Duodenal mucosa (tissue), 2 donors: ENCODE measurements around the gene ABCA1.

Experiments used
- H3K27ac ChIP-seq: one replicate; pipeline ENCODE4 v1.7.0; 2013; ENCODE audit warnings: low read depth, low read length
- H3K27me3 ChIP-seq, 2 donors: one replicate each; pipeline ENCODE4 v1.7.0; 2013; ENCODE audit warnings: low read length in 2 of 2, control low read depth in 1 of 2; ENCODE audit not compliant: insufficient read depth in 2 of 2, control insufficient read depth in 1 of 2
- H3K36me3 ChIP-seq, 2 donors: one replicate each; pipeline ENCODE4 v1.7.0; 2013; ENCODE audit warnings: low read length in 2 of 2, control low read depth in 1 of 2; ENCODE audit not compliant: insufficient read depth in 2 of 2, control insufficient read depth in 1 of 2
- H3K4me1 ChIP-seq, 2 donors: one replicate each; pipeline ENCODE4 v1.7.0; 2013; ENCODE audit warnings: low read length in 2 of 2, control low read depth in 1 of 2; ENCODE audit not compliant: insufficient read depth in 2 of 2, control insufficient read depth in 1 of 2
- H3K4me3 ChIP-seq, 2 donors: one replicate each; pipeline ENCODE4 v1.7.0; 2013; ENCODE audit warnings: low read length in 2 of 2, low read depth in 1 of 2
- H3K9ac ChIP-seq, 2 donors: one replicate each; pipeline ENCODE4 v1.7.0; 2013; ENCODE audit warnings: low read length in 2 of 2, low read depth in 1 of 2
- H3K9me3 ChIP-seq, 2 donors: one replicate each; pipeline ENCODE4 v1.7.0; 2013; ENCODE audit warnings: low read length in 2 of 2, control low read depth in 1 of 2; ENCODE audit not compliant: control insufficient read depth in 1 of 2

The ABCA1 gene

DNA sequence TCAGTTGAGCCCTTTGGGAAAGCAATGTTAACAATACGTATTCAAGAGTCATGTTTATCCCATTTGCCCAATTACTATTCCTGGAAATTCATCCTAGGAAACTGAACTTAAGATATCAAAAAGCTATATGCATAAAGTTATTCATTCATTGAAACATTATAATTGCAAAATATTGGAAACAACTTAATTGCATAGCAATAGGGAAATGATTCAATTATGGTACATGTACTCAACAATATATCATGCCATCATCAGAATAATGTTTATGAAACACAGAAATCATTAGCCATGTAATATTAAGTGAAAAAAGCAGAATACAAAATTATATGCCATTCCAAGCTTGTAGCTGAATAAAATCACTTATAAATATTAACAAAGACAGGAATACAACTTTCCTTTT lies 35.3 kb downstream of the ABCA1 start:
- no peaks in the 10 kb centered on the region for H3K27me3 ChIP-seq
- H3K27ac ChIP-seq, result no peak overlapping the region
- no peak overlapping the region for H3K4me3 ChIP-seq
- H3K9me3 ChIP-seq, result no peaks in the 10 kb centered on the region
- no peaks in the 10 kb centered on the region for H3K4me1 ChIP-seq
- H3K36me3 ChIP-seq, result peaks cover 0 to 7% of the 10 kb centered on the region in 2 donors
- no peak overlapping the region for H3K9ac ChIP-seq

DNA sequence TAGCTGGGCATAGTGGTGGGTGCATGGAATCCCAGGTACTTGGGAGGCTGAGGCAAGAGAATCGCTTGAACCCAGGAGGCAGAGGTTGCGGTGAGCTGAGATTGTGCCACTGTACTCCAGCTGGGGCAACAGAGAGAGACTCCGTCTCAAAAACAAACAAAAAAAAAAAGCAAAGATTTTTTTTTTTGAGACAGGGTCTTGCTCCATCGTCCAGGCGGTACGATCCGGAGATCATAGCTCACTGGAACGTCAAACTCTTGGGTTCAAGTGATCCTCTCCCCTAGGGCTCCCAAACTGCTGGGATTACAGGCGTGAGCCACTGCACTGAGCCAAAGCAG lies 37.6 kb downstream of the ABCA1 start:
- peaks cover 0 to 10% of the 10 kb centered on the region in 2 donors for H3K36me3 ChIP-seq
- H3K27me3 ChIP-seq, result no peaks in the 10 kb centered on the region
- no peaks in the 10 kb centered on the region for H3K9me3 ChIP-seq
- H3K4me1 ChIP-seq, result peaks cover 0 to 8% of the 10 kb centered on the region in 2 donors
- no peak overlapping the region for H3K9ac ChIP-seq
- no peak overlapping the region for H3K4me3 ChIP-seq
- H3K27ac ChIP-seq, result no peak overlapping the region

DNA sequence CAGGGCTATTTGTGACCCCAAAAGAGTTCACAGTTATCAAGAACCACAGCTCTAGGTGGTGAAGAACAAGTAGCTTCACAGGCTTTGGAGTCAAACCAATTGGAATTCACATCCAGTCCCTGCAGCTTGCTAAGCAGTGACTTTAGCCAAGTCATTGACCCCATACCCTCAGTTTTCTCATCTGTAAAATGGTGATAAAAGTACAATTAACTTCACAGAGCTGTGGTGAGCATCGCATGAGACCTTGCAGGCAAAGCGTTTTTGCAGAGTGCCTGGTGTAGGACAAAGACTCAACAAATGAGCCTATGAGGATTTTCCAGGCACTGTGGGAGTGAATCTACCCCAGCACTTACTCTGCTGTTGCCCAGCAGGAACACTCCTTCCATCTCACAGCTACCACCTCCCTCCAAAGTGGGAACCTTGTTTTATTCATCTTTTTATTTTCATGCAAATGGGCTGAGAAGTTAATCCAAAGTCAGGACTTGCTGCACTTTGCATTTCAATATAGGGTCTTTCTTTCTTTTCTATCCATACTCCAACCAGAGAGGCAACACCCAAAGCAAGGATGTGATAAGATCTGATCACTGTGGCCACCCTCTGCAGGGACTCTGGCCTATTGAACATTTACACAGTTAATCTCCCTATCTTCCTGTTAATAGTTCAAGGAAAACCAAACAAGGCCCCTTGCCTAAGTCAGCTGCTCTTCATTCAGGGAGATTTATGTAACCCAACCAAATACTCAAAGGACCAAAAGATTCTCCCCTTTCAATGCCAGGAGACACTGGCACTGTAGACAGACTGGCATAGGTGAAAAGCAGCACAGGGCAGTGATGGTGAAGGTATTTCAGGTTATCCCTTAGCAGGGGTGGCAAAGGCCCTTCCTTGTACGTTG lies 41.9 kb downstream of the ABCA1 start:
- no peaks in the 10 kb centered on the region for H3K27me3 ChIP-seq
- H3K36me3 ChIP-seq, result peaks cover 2 to 19% of the 10 kb centered on the region in 2 donors
- H3K9ac ChIP-seq, result no peak overlapping the region
- no peaks in the 10 kb centered on the region for H3K9me3 ChIP-seq
- no peak overlapping the region for H3K4me3 ChIP-seq
- peaks cover 0 to 8% of the 10 kb centered on the region in 2 donors for H3K4me1 ChIP-seq
- no peak overlapping the region for H3K27ac ChIP-seq

DNA sequence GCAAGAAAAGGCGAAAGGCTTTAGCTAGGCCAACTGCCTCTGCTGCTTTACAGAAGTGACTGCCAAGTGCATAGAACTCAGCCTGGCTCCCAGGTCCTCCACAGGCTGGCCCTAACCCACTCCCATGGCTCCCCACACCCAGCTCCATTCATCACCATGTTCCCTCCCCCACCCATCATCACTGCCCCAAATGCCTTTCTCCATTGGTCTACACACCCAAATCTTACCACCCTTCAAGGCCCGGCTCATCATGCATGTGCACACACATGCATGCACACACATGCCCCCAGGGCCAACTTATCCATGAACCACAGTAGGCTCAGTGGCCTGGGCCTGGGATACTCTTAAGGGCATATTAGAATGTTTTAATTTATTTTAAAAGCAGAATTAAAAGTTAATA lies 44.8 kb downstream of the ABCA1 start:
- Histone ChIP-seq H3K27ac (no peak overlapping the region), H3K9ac (no peak overlapping the region), H3K4me3 (no peak overlapping the region), H3K27me3 (no peaks in the 10 kb centered on the region), H3K9me3 (no peaks in the 10 kb centered on the region), H3K36me3 (peaks cover 2 to 22% of the 10 kb centered on the region in 2 donors), H3K4me1 (peaks cover 0 to 8% of the 10 kb centered on the region in 2 donors)

DNA sequence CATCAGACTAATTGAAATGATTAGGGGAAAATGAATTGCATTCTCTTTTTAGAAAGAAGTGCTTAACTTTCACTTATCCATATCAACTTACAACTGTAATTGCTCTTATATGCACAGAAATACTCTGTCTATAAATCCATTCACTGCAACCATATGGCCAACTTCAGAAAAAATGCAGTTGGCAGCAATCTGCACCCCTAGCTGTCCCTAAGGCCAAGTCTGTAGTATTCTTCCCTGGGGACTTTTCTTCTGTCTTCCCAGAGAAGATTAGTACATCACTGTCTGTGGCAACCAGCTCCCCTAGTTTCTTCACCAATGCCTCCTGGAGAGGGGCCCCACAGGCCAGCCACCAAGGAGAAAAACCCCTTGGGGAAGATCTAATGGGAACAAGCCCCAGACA lies 45.4 kb downstream of the ABCA1 start:
- no peak overlapping the region for H3K27ac ChIP-seq
- H3K4me3 ChIP-seq, result no peak overlapping the region
- no peaks in the 10 kb centered on the region for H3K9me3 ChIP-seq
- peaks cover 0 to 8% of the 10 kb centered on the region in 2 donors for H3K4me1 ChIP-seq
- H3K9ac ChIP-seq, result no peak overlapping the region
- H3K36me3 ChIP-seq, result peaks cover 2 to 22% of the 10 kb centered on the region in 2 donors
- H3K27me3 ChIP-seq, result no peaks in the 10 kb centered on the region

DNA sequence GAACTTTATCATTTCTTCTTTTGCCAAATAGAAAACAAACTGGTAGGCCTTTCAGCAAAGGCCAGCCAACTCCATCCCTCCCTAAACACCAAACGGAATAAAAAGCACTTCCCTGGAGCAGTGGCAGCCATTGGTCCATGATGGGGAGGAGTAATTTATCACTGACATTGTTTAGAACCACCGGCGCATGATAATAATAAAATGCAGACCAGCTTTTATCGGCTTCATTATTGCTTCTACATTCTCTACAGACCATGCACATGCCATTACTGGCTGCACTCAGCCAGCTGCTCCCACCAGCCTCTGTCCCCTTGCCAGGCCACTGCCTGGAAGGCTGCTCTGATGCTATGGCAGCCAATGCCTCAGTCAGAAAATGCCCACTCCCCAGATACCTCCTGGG lies 45.9 kb downstream of the ABCA1 start:
- no peak overlapping the region for H3K9ac ChIP-seq
- H3K27ac ChIP-seq, result no peak overlapping the region
- no peaks in the 10 kb centered on the region for H3K27me3 ChIP-seq
- H3K4me3 ChIP-seq, result no peak overlapping the region
- no peaks in the 10 kb centered on the region for H3K9me3 ChIP-seq
- H3K4me1 ChIP-seq, result peaks cover 0 to 8% of the 10 kb centered on the region in 2 donors
- peaks cover 2 to 18% of the 10 kb centered on the region in 2 donors for H3K36me3 ChIP-seq

DNA sequence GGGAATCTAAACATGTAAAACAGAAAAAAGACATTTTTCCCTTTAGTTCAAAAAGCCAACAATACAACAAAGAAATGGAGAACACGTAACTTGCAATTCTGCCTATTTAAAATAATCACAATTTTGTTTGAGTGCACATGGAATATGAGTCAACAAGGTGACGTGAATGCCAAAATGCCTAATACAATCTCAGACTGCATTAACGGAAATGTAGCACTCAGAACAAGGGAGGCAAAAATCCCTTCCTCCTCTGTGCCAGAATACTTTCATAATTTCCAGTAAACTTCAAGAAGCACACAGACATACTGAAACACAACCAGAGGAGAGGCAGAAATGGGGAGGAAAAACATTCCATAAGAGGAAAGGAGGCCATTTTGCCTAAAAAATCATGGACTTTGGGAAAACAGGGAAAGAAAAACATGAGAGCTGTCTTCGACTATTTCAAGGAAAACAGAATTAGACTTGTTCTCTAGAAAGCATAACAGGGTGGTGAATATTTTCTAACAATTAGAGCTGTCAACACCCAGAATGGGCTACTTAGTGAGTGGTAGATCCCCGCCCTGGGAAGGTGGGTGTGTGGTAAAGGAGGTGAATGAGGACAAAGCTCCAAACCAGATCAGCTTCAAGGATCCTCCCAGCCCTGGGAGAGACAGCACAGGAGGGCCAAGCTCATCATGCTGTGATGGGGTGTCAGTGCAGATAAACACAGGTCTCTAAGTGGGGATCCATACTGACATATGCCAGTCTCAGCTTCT lies 48.2 kb downstream of the ABCA1 start:
- no peak overlapping the region for H3K9ac ChIP-seq
- no peak overlapping the region for H3K4me3 ChIP-seq
- no peaks in the 10 kb centered on the region for H3K4me1 ChIP-seq
- H3K9me3 ChIP-seq, result no peaks in the 10 kb centered on the region
- no peaks in the 10 kb centered on the region for H3K27me3 ChIP-seq
- peaks cover 2 to 18% of the 10 kb centered on the region in 2 donors for H3K36me3 ChIP-seq
- no peak overlapping the region for H3K27ac ChIP-seq

DNA sequence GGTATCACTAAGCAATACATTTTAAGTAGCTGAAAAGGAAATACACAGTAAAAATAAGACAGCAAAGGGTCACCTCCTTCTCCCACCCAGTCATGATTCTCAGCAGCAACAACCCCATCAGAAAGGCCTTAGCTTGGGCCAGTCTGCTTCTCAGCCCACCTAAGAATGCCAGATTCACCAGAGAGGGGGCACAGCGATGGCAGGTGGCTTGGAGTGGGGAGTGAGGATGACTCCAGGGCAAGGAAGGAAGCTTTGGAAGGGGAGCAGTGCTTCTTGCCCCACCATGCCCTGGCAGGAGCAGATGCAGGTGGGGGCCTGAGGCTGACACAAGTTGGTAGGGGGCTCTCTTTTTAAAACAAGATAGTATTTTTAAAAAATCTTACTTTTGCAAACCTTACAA lies 51.4 kb downstream of the ABCA1 start:
- no peak overlapping the region for H3K4me3 ChIP-seq
- H3K27me3 ChIP-seq, result no peaks in the 10 kb centered on the region
- H3K27ac ChIP-seq, result no peak overlapping the region
- H3K36me3 ChIP-seq, result peaks cover 0 to 6% of the 10 kb centered on the region in 2 donors
- no peaks in the 10 kb centered on the region for H3K9me3 ChIP-seq
- no peak overlapping the region for H3K9ac ChIP-seq
- peaks cover 0 to 7% of the 10 kb centered on the region in 2 donors for H3K4me1 ChIP-seq

DNA sequence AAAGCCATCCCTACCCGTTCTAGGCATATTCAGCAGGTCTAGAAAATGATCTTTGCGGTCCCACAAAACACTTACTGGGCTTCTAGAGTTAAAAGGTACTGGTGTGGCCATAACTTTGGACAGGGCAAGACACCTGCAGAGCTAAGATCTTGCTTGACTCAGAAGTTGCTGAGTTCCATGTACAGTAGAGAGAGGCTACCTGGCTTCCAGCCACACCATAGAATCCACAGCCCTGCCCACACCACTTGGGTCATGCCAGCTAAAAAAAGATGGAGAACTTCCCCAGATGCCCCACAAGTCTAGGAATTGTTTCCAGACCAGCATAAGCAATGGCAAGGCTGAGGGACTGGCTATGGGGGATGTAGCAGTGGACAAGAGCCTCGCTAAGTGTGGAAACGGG lies 52.1 kb downstream of the ABCA1 start:
- no peak overlapping the region for H3K27ac ChIP-seq
- H3K4me1 ChIP-seq, result peaks cover 0 to 7% of the 10 kb centered on the region in 2 donors
- H3K9ac ChIP-seq, result no peak overlapping the region
- H3K36me3 ChIP-seq, result peaks cover 0 to 3% of the 10 kb centered on the region in 2 donors
- no peaks in the 10 kb centered on the region for H3K27me3 ChIP-seq
- H3K9me3 ChIP-seq, result no peaks in the 10 kb centered on the region
- no peak overlapping the region for H3K4me3 ChIP-seq

DNA sequence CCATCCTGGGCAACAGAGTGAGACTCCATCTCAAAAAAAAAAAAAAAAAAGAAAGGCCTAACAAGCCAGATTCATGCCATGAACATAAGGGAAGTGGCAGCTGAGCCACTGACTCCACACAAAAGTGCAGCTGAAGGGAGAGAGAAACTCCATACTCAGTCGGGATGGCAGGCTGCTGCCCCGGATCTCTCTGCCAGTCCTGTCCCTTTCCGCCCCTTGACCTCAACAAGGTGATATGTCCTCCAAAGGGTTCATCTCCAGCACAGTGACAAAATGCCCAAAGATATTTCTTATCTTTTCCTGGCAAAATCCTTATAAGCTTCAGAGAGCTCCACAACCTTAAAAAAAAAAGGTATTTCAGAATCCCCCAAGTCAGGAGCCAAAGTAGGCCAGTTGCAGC lies 52.6 kb downstream of the ABCA1 start:
- peaks cover 0 to 7% of the 10 kb centered on the region in 2 donors for H3K4me1 ChIP-seq
- no peak overlapping the region for H3K9ac ChIP-seq
- H3K9me3 ChIP-seq, result no peaks in the 10 kb centered on the region
- H3K27ac ChIP-seq, result no peak overlapping the region
- H3K27me3 ChIP-seq, result no peaks in the 10 kb centered on the region
- peaks cover 0 to 3% of the 10 kb centered on the region in 2 donors for H3K36me3 ChIP-seq
- H3K4me3 ChIP-seq, result no peak overlapping the region
